C4-2B (cell line): ENCODE results near the gene XYLT1.

Experiments used
- ZFX ChIP-seq: fragments of 450-650 bp; IDR thresholded peaks from 2 replicates; pipeline ENCODE4 v1.6.1; 2017
- TF ChIP-seq, protein P1 (sequence below): fragments of 450-650 bp; conservative IDR thresholded peaks from 2 replicates; pipeline ENCODE4 v1.5.1; 2017; ENCODE audit warnings: mild to moderate bottlenecking

GRCh38 chr16:17282247-17282646 is 188.5 kb downstream of the XYLT1 start:
- TF ChIP-seq, protein P1, sequence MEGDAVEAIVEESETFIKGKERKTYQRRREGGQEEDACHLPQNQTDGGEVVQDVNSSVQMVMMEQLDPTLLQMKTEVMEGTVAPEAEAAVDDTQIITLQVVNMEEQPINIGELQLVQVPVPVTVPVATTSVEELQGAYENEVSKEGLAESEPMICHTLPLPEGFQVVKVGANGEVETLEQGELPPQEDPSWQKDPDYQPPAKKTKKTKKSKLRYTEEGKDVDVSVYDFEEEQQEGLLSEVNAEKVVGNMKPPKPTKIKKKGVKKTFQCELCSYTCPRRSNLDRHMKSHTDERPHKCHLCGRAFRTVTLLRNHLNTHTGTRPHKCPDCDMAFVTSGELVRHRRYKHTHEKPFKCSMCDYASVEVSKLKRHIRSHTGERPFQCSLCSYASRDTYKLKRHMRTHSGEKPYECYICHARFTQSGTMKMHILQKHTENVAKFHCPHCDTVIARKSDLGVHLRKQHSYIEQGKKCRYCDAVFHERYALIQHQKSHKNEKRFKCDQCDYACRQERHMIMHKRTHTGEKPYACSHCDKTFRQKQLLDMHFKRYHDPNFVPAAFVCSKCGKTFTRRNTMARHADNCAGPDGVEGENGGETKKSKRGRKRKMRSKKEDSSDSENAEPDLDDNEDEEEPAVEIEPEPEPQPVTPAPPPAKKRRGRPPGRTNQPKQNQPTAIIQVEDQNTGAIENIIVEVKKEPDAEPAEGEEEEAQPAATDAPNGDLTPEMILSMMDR, result no peak
- TF ChIP-seq ZFX, result no peak
